Coronary artery (tissue), 2 donors: Measurements from ENCODE around the gene LRP4.

ENCODE experiments used
- DNase-seq: peaks from one replicate; pipeline ENCODE4 v3.0.0-alpha.2; 2017; ENCODE audit warnings: low spot score
- H3K27ac ChIP-seq, 2 donors: fragments of 200-600 bp; sonication (generic); one replicate each; pipeline ENCODE4 v1.5.1; 2016 to 2019
- H3K4me3 ChIP-seq: fragments of 200-600 bp; sonication (generic); 2 replicates; pipeline ENCODE4 v1.5.1; 2016; ENCODE audit warnings: mild to moderate bottlenecking, moderate library complexity
- TF ChIP-seq, protein P1 (sequence below): fragments of 200-600 bp; sonication (generic); IDR thresholded peaks from one replicate; pipeline ENCODE4 v1.5.1; 2019; ENCODE audit warnings: antibody characterized with exemption

Gene LRP4

GRCh38 chr11:46953093-46953492 lies 34.7 kb upstream of the LRP4 start:
- TF ChIP-seq, protein P1, sequence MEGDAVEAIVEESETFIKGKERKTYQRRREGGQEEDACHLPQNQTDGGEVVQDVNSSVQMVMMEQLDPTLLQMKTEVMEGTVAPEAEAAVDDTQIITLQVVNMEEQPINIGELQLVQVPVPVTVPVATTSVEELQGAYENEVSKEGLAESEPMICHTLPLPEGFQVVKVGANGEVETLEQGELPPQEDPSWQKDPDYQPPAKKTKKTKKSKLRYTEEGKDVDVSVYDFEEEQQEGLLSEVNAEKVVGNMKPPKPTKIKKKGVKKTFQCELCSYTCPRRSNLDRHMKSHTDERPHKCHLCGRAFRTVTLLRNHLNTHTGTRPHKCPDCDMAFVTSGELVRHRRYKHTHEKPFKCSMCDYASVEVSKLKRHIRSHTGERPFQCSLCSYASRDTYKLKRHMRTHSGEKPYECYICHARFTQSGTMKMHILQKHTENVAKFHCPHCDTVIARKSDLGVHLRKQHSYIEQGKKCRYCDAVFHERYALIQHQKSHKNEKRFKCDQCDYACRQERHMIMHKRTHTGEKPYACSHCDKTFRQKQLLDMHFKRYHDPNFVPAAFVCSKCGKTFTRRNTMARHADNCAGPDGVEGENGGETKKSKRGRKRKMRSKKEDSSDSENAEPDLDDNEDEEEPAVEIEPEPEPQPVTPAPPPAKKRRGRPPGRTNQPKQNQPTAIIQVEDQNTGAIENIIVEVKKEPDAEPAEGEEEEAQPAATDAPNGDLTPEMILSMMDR, result no peak
- no peak for DNase-seq
- H3K4me3 ChIP-seq, result no peak overlapping the region
- H3K27ac ChIP-seq, result no peak overlapping the region

DNA sequence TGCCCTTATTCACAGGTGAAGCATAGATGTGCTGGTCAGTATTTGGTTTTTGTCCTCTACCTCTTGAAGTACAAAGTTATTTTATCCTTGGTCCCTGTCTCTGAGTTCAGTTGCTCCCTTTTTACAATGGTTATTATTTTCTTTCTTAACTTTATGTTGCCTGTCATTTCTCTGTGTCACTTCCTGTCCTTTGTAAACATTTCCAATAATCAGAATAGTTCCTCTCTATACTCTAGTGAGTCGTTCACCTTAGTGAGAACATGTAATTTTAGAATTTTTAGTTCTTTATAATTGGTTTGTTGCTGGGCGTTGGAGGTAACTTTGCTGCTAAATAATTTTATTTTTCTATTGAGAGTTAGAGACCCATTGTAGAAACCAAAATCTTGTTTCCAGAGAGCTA lies 34.2 kb upstream of the LRP4 start:
- TF ChIP-seq, protein P1, result no peak
- Histone ChIP-seq H3K27ac (no peak overlapping the region), H3K4me3 (no peak overlapping the region)
- no peak for DNase-seq

DNA sequence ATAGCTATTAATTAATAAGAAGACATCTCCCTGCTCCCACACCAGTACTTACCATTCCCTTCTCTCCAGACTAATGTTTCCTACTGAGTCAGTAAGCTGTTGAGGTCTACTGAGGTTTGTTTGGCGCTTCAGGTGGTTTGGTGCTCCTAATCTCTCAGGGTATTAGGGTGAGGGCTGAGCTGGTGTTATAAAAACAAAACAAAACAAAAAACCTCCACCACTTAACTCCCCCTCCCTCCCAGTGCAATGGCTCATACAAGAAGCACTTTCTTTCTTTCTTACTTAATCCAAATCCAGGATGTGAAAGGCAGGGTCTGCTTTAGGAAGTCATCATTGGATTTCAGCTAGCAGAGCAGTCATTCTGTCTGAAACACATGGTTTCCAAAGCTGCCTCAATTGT lies 33.5 kb upstream of the LRP4 start:
- H3K27ac ChIP-seq, result no peak overlapping the region
- TF ChIP-seq, protein P1, result no peak
- no peak for DNase-seq
- no peak overlapping the region for H3K4me3 ChIP-seq

DNA sequence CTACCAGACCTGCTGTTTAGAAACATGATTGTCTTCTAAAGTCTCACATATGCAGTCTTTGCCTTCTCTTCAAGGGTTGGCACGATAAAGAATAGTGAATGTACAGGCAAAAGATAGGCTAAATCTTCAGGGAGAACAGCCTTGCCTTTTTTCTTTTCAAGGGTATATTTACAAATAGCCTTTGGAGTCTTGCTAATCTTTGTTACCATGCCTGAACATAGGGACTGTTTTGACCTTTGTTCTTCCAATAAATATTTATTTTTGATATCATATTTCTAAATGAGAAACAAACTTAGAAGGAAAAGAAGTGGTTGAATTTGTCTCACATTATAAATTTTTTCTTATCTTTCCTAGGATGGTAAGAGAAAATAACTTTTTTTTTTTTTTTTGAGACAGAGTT lies 30.9 kb upstream of the LRP4 start:
- DNase-seq, result no peak
- TF ChIP-seq, protein P1, result no peak
- no peak overlapping the region for H3K27ac ChIP-seq
- H3K4me3 ChIP-seq, result no peak overlapping the region

- DNase-seq, result no peak
Measured at GRCh38 chr11:46948378-46949131, 30.2 kb upstream of the LRP4 start.

GRCh38 chr11:46947399-46948077 lies 29.2 kb upstream of the LRP4 start:
- no peak for DNase-seq
- TF ChIP-seq, protein P1, result no peak
- no peak overlapping the region for H3K27ac ChIP-seq

More at GRCh38 chr11:46948378-46949131, 30.2 kb upstream of the LRP4 start:
- TF ChIP-seq, protein P1, result no peak
- Histone ChIP-seq H3K4me3 (no peak overlapping the region), H3K27ac (no peak overlapping the region)

More at GRCh38 chr11:46947399-46948077, 29.2 kb upstream of the LRP4 start:
- H3K4me3 ChIP-seq, result no peak overlapping the region
